ENCODE data around the gene MRPL40. TPM values are rescaled to one million over a fixed set of nuclear protein-coding genes. Genes with fewer than 3 reads are reported as not detected.

The MRPL40 gene
- total RNA-seq, 2 donors from 2014 or later: 6.8 to 19.2 TPM

DNA sequence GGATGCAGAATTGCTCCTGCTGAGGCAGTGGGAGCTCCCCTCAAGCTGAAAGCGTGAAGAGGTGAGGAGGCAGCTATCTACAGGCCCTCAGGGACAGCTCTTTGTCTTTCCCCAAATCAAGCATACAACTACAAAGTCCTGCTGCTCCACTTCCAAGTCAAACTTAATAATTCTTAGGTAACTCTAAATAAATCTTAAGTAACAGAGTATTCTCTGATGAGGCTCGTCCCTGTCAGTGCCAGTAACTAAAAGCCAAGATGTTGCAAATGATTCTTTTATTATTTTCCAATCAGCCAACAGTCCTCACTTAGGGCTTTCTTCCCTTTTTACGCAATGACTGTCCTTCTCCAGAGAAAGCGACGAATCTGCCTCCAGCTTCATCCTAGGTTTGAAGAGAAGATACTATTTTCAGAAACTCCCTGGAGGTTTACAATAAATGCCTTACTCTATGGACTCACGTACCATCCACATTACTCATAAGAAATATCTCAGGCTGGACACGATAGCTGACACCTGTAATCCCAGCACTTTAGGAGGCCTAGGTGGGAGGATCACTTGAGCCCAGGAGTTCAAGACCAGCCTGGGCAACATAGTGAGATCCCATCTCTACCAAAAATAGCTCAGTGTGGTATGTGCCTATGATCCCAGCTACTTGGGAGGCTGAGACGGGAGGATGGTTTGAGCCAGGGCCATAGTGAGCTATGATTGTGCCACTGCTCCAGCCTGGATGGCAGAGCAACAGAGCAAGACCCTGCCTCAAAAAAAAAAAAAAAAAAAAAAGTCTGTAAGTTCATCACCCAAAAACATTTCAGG is 18.2 kb downstream of the MRPL40 start:
- no peak for DNase-seq (ENCODE audit: low spot score)
- no peak for ATAC-seq (ENCODE audit: insufficient number of reproducible peaks, low FRiP score, low read depth)
- no peak for TF ChIP-seq CTCF (IDR thresholded peaks at IDR 0.05)
- Histone ChIP-seq H3K36me3 (peaks cover 29% of the 10 kb centered on the region), H3K4me1 (ENCODE audit: control insufficient read depth in 1 of 2, low read depth in 2 of 2) (peaks cover 17 to 22% of the 10 kb centered on the region in 2 donors), H3K27me3 (replicated peaks; ENCODE audit: insufficient read depth) (no peaks in the 10 kb centered on the region), H3K4me3 (no peak overlapping the region), H3K9me3 (no peaks in the 10 kb centered on the region), H3K27ac (no peak overlapping the region)

GRCh38 chr22:19451570-19451969 is 19.2 kb downstream of the MRPL40 start:
- no peak overlapping the region for H3K4me3 ChIP-seq
- no peaks in the 10 kb centered on the region for H3K27me3 ChIP-seq (replicated peaks; ENCODE audit: insufficient read depth)
- ATAC-seq (ENCODE audit: insufficient number of reproducible peaks, low FRiP score, low read depth) (no peak), DNase-seq (ENCODE audit: low spot score) (no peak)
- TF ChIP-seq CTCF (IDR thresholded peaks at IDR 0.05): no peak
- peaks cover 39% of the 10 kb centered on the region for H3K36me3 ChIP-seq
- H3K4me1 ChIP-seq (ENCODE audit: control insufficient read depth in 1 of 2, low read depth in 2 of 2): peaks cover 8 to 12% of the 10 kb centered on the region in 2 donors
- no peaks in the 10 kb centered on the region for H3K9me3 ChIP-seq
- H3K27ac ChIP-seq: no peak overlapping the region

- Histone ChIP-seq H3K27ac (no peak overlapping the region), H3K27me3 (replicated peaks; ENCODE audit: insufficient read depth) (no peaks in the 10 kb centered on the region), H3K4me1 (ENCODE audit: control insufficient read depth in 1 of 2, low read depth in 2 of 2) (peaks cover 0 to under 1% of the 10 kb centered on the region in 2 donors), H3K4me3 (no peak overlapping the region), H3K9me3 (no peaks in the 10 kb centered on the region), H3K36me3 (peaks cover 44% of the 10 kb centered on the region)
- DNase-seq (ENCODE audit: low spot score) (no peak), ATAC-seq (ENCODE audit: insufficient number of reproducible peaks, low FRiP score, low read depth) (no peak)
- TF ChIP-seq CTCF (IDR thresholded peaks at IDR 0.05): no peak
Measured at GRCh38 chr22:19453718-19454117, 21.4 kb downstream of the MRPL40 start.

DNA sequence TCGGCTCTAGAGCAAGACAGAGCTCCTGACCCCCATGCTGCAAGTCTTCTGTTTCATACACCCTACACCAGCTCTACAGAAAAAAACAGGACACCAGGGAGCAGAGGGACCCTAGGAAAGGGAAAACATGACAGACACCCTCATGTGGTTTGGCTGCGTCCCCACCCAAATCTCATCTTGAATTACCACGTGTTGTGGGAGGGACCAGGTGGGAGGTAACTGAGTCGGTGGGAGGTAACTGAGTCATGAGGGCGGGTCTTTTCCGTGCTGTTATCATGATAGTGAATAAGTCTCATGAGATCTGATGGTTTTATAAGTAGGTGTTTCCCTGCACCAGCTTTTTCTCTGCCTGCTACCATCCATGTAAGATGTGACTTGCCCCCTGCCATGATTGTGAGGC is 21.8 kb downstream of the MRPL40 start:
- no peaks in the 10 kb centered on the region for H3K27me3 ChIP-seq (replicated peaks; ENCODE audit: insufficient read depth)
- no peaks in the 10 kb centered on the region for H3K9me3 ChIP-seq
- H3K4me3 ChIP-seq: no peak overlapping the region
- no peak overlapping the region for H3K27ac ChIP-seq
- DNase-seq (ENCODE audit: low spot score) (no peak), ATAC-seq (ENCODE audit: insufficient number of reproducible peaks, low FRiP score, low read depth) (no peak)
- no peaks in the 10 kb centered on the region for H3K4me1 ChIP-seq (ENCODE audit: control insufficient read depth in 1 of 2, low read depth in 2 of 2)
- TF ChIP-seq CTCF (IDR thresholded peaks at IDR 0.05): no peak
- peaks cover 47% of the 10 kb centered on the region for H3K36me3 ChIP-seq

DNA sequence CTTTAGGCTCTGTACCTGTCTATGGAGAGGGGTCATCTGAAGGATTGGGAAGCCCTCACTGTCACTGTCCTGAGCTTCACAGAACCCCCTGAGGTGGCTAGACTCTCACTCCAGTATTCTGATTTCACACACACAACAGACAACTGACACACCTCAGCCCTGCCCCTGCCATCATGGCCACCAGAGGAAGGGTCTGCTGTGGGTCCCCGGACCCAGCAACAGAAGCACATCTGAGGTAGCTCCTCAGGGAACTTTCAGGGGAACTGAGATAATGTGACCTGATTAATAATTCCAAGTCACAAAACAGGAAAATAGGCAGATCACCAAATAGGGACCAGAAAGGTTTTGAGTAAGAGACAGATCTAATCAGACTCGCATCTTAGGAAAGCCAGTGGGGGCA is 22.7 kb downstream of the MRPL40 start:
- Histone ChIP-seq H3K36me3 (peaks cover 49% of the 10 kb centered on the region), H3K27ac (no peak overlapping the region), H3K9me3 (no peaks in the 10 kb centered on the region), H3K4me1 (ENCODE audit: control insufficient read depth in 1 of 2, low read depth in 2 of 2) (no peaks in the 10 kb centered on the region), H3K27me3 (replicated peaks; ENCODE audit: insufficient read depth) (no peaks in the 10 kb centered on the region), H3K4me3 (no peak overlapping the region)
- no peak for DNase-seq (ENCODE audit: low spot score)
- TF ChIP-seq CTCF (IDR thresholded peaks at IDR 0.05): no peak
- no peak for ATAC-seq (ENCODE audit: insufficient number of reproducible peaks, low FRiP score, low read depth)
